Endothelial cell of umbilical vein (primary cell): Measurements from ENCODE around the gene DDX27. TPM values are rescaled to one million over a fixed set of nuclear protein-coding genes. Genes with fewer than 3 reads are reported as not detected.

Experiments
- BruUV-seq: library from RNA; stranded (reverse); fragments of 400-500 nt; replicated peaks from 2 replicates; lab custom pipeline; 2021; lab: Mats Ljungman, UMichigan
- CTCF ChIA-PET: fragments of 300-600, 350-600 bp; sonication (Branson Sonifier 250); formaldehyde crosslinking; loops from one replicate; lab custom pipeline; 2021; ENCODE audit warnings: antibody characterized with exemption, inconsistent platforms; lab: Charles Lee
- POLR2A ChIA-PET: fragments of 300-600, 350-600 bp; sonication (Branson Sonifier 250); formaldehyde crosslinking; loops from one replicate; lab custom pipeline; 2021; ENCODE audit warnings: antibody characterized with exemption, inconsistent platforms; lab: Charles Lee
- DNase-seq: peaks from one replicate; pipeline ENCODE4 v3.0.0-alpha.2; 2011; ENCODE audit warnings: low read depth, low spot score
- FAIRE-seq: peaks from 2 replicates; lab custom pipeline; 2011; peaks lifted over from hg19 to GRCh38; lab: Jason Lieb, UNC
- H2AFZ ChIP-seq: 2 replicates; pipeline ENCODE4 v1.6.0; 2012; ENCODE audit warnings: low read depth, low read length, control low read depth, inconsistent platforms
- H3K27ac ChIP-seq: 2 replicates; pipeline ENCODE4 v1.5.1; 2011; ENCODE audit warnings: low read depth, mild to moderate bottlenecking, control low read depth, low read length, moderate library complexity; ENCODE audit not compliant: insufficient read depth
- H3K27me3 ChIP-seq, 2 experiments: 2 replicates each; pipeline versions ENCODE4 v1.6.0 to v1.6.1; 2011; ENCODE audit warnings: low read length in 2 of 2, mixed read lengths in 1 of 2; ENCODE audit not compliant: control insufficient read depth in 2 of 2, insufficient read depth in 2 of 2
- H3K36me3 ChIP-seq, 2 experiments: 2 replicates in 1 of 2; 3 replicates in 1 of 2; pipeline ENCODE4 v1.5.1; 2011; ENCODE audit warnings: low read length in 2 of 2, mild to moderate bottlenecking in 1 of 2, moderate library complexity in 1 of 2; ENCODE audit not compliant: control insufficient read depth in 2 of 2, insufficient read depth in 2 of 2; ENCODE audit errors: extremely low read depth in 1 of 2
- H3K4me1 ChIP-seq: 3 replicates; pipeline ENCODE4 v1.5.1; 2011; ENCODE audit warnings: mild to moderate bottlenecking, low read length; ENCODE audit not compliant: control insufficient read depth, insufficient read depth; ENCODE audit errors: extremely low read depth
- H3K4me2 ChIP-seq: 2 replicates; pipeline ENCODE4 v1.6.1; 2011; ENCODE audit warnings: low read length, control low read depth, mixed read lengths; ENCODE audit not compliant: insufficient read depth
- H3K4me3 ChIP-seq, 3 experiments: fragments of 200-600 bp in 1 of 3; sonication (generic), shearing (Covaris generic) in 1 of 3; replicated peaks in 1 of 3; 2 replicates each; pipeline ENCODE4 v1.5.1; 2011 to 2016; ENCODE audit warnings: control low read depth in 3 of 3, low read length in 3 of 3, mild to moderate bottlenecking in 2 of 3, inconsistent platforms in 1 of 3, low read depth in 1 of 3, moderate library complexity in 1 of 3; ENCODE audit not compliant: insufficient read depth in 1 of 3
- H3K79me2 ChIP-seq: 2 replicates; pipeline ENCODE4 v1.6.0; 2012; ENCODE audit warnings: low read length, inconsistent platforms; ENCODE audit not compliant: control insufficient read depth, insufficient read depth
- H3K9ac ChIP-seq: replicated peaks from 2 replicates; pipeline ENCODE3; 2011; ENCODE audit warnings: low read length, control low read depth; ENCODE audit not compliant: insufficient read depth; ENCODE audit errors: extremely low read depth
- H3K9me1 ChIP-seq: replicated peaks from 3 replicates; pipeline ENCODE4 v1.6.0; 2011; ENCODE audit warnings: mild to moderate bottlenecking, low read length; ENCODE audit not compliant: control insufficient read depth, insufficient read depth; ENCODE audit errors: extremely low read depth
- H3K9me3 ChIP-seq: replicated peaks from 2 replicates; pipeline ENCODE4 v1.5.1; 2012; ENCODE audit warnings: low read length, inconsistent platforms; ENCODE audit not compliant: control insufficient read depth, insufficient read depth
- H4K20me1 ChIP-seq: replicated peaks from 2 replicates; pipeline ENCODE3; 2011; ENCODE audit warnings: mild to moderate bottlenecking, low read length; ENCODE audit not compliant: control insufficient read depth, insufficient read depth; ENCODE audit errors: extremely low read depth
- CTCF ChIP-seq, 2 donors: IDR thresholded peaks; 1 replicate in 1 of 2; 2 replicates in 1 of 2; pipeline ENCODE4 v1.5.1; 2011; ENCODE audit warnings: low read length in 2 of 2, mild to moderate bottlenecking in 2 of 2, moderate library complexity in 2 of 2, control low read depth in 1 of 2, inconsistent platforms in 1 of 2, low read depth in 1 of 2; ENCODE audit not compliant: insufficient read depth in 1 of 2; ENCODE audit errors: extremely low read depth in 1 of 2
- EZH2 ChIP-seq: IDR thresholded peaks from 2 replicates; pipeline ENCODE4 v1.6.1; 2012; ENCODE audit warnings: borderline replicate concordance, low read depth, mild to moderate bottlenecking, moderate library complexity, low read length, inconsistent platforms; ENCODE audit not compliant: severe bottlenecking
- FOS ChIP-seq: IDR thresholded peaks from 2 replicates; pipeline ENCODE4 v1.6.1; 2011; ENCODE audit warnings: mild to moderate bottlenecking, low read length, moderate library complexity, borderline replicate concordance; ENCODE audit not compliant: insufficient read depth
- GATA2 ChIP-seq: IDR thresholded peaks from 2 replicates; pipeline ENCODE4 v1.7.0; 2011; ENCODE audit warnings: low read depth, mild to moderate bottlenecking, moderate library complexity, mixed read lengths, low read length; ENCODE audit not compliant: insufficient read length, insufficient read depth
- JUN ChIP-seq: IDR thresholded peaks from 2 replicates; pipeline ENCODE4 v1.6.1; 2011; ENCODE audit warnings: borderline replicate concordance, low read depth; ENCODE audit not compliant: insufficient read length, insufficient read depth
- MAX ChIP-seq: IDR thresholded peaks from 2 replicates; pipeline ENCODE4 v1.6.1; 2011; ENCODE audit not compliant: insufficient read depth, insufficient read length
- MYC ChIP-seq: IDR thresholded peaks from one replicate; pipeline ENCODE4 v1.6.1; 2011; ENCODE audit warnings: mild to moderate bottlenecking, low read depth, low read length
- POLR2A ChIP-seq: IDR thresholded peaks from 2 replicates; pipeline ENCODE4 v1.6.1; 2012; ENCODE audit warnings: low read depth, mild to moderate bottlenecking, control low read depth, low read length
- POLR2AphosphoS5 ChIP-seq: IDR thresholded peaks from 2 replicates; pipeline ENCODE4 v1.6.1; 2012; ENCODE audit warnings: low read depth, mild to moderate bottlenecking, control low read depth, low read length, moderate library complexity; ENCODE audit not compliant: insufficient read depth
- dilution Hi-C: fragments of 300-500 bp; cut with MboI; formaldehyde crosslinking; loops from one replicate; pipeline ENCODE4 v1.15.0; 2019; ENCODE audit warnings: low sequenced_read_pairs; ENCODE audit not compliant: extremely low pct_ligation_motif_present
- intact Hi-C: fragments of 100-400 bp; cut with micrococcal nuclease; formaldehyde crosslinking; loops from one replicate; pipeline ENCODE4 v1.10.0; 2022
- polyA plus RNA-seq, 4 experiments: library from polyadenylated mRNA; depleted of rRNA in 3 of 4; stranded (reverse) in 3 of 4; unstranded in 1 of 4; fragments of >200 nt; gene quantifications; 2 replicates each; pipeline versions ENCODE4 v1.2.1 to v1.2.3, GENCODE V29; 2011 to 2012; ENCODE audit warnings: missing spikeins in 1 of 4
- total RNA-seq: library from RNA; stranded (reverse); gene quantifications from 2 replicates; pipeline ENCODE4 v1.2.3, GENCODE V29; 2021

DDX27 gene
- total and polyA plus RNA-seq, 2 donors (not counting 3 experiments of a cell fraction or from before 2014, with no cell fraction given), result 24.0 to 25.7 TPM

- no TSS peak for BruUV-seq
- Histone ChIP-seq H3K4me1 (no peaks in the 10 kb centered on the region), H3K36me3 (peaks cover 12 to 42% of the 10 kb centered on the region in 2 experiments), H3K9ac (no peak overlapping the region), H3K27me3 (no peaks in the 10 kb centered on the region), H3K4me3 (no peak overlapping the region), H3K9me1 (no peaks in the 10 kb centered on the region), H3K9me3 (no peaks in the 10 kb centered on the region), H3K4me2 (no peak overlapping the region), H3K27ac (no peak overlapping the region), H4K20me1 (no peaks in the 10 kb centered on the region), H3K79me2 (no peaks in the 10 kb centered on the region), H2AFZ (no peak overlapping the region)
- FAIRE-seq (no peak), DNase-seq (no peak)
- no peak for TF ChIP-seq POLR2AphosphoS5
- no peak for TF ChIP-seq GATA2
- no peak for TF ChIP-seq MYC
- no peak for TF ChIP-seq MAX
- TF ChIP-seq JUN, result no peak
- no peak for TF ChIP-seq EZH2
- TF ChIP-seq FOS, result no peak
- no peak for TF ChIP-seq CTCF (IDR thresholded peaks at IDR 0.05; ENCODE audit: extremely low read depth in 1 of 2, insufficient read depth in 1 of 2, low read depth in 1 of 2, low read length in 2 of 2)
- no peak for TF ChIP-seq POLR2A
- CTCF ChIA-PET, result interaction anchor here (2.0 kb wide), 1 partner anchor 16 kb away, joined by 9 read pairs; no protein-coding TSS in a partner anchor
- POLR2A ChIA-PET, result no interaction called here
- dilution Hi-C loops, result no loop called here
- intact Hi-C loops, result no loop called here
These were observed 11.4 kb downstream of the DDX27 start for GRCh38 chr20:49230561-49231133.
